Fibroblast of villous mesenchyme (primary cell): ENCODE data around the gene ADGRD1. TPM values are rescaled to one million over a fixed set of nuclear protein-coding genes. Genes with fewer than 3 reads are reported as not detected.
"Not testable (repeated sequence)": the region's sequence is repeated elsewhere in the genome, so short reads cannot be mapped to it uniquely, and the experiment has no call there.

Source experiments
- DNase-seq: peaks from one replicate; pipeline ENCODE4 v3.0.0-alpha.2; 2010; ENCODE audit warnings: low read depth
- H3K4me3 ChIP-seq: 2 replicates; pipeline ENCODE4 v1.5.1; 2011; ENCODE audit warnings: low read depth, mild to moderate bottlenecking, low read length
- total RNA-seq: library from RNA; depleted of rRNA; stranded (reverse); fragments of >200 nt; gene quantifications from 2 replicates; pipeline ENCODE4 v1.2.3, GENCODE V29; 2012
- TF ChIP-seq, protein P1 (sequence below): IDR thresholded peaks from 2 replicates; pipeline ENCODE4 v1.5.1; 2012; ENCODE audit warnings: low read depth, mild to moderate bottlenecking, low read length; ENCODE audit not compliant: insufficient read depth

The ADGRD1 gene
- total RNA-seq, 1 donor = under 0.01 TPM

DNA sequence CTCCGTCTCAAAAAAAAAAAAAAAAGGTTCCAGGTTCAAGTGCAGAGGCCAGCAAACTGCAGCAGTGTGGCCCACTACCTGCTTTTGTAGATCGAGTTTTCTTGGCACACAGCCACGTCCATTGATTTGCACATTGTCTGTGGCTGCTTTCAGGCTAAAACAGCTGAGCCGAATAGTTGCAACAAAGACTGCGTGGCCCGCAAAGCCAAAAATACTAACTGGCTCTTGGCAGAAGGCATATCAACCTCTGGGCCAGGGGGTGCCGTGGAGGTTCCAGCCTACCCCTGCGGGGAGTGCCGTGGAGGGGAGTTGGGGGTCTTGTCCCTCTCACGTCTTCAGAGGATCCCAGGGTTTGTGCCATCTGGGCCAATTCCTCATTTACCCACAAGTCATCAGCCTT, 170.1 kb downstream of the ADGRD1 start:
- DNase-seq = no peak
- no peak overlapping the region for H3K4me3 ChIP-seq
- TF ChIP-seq, protein P1, sequence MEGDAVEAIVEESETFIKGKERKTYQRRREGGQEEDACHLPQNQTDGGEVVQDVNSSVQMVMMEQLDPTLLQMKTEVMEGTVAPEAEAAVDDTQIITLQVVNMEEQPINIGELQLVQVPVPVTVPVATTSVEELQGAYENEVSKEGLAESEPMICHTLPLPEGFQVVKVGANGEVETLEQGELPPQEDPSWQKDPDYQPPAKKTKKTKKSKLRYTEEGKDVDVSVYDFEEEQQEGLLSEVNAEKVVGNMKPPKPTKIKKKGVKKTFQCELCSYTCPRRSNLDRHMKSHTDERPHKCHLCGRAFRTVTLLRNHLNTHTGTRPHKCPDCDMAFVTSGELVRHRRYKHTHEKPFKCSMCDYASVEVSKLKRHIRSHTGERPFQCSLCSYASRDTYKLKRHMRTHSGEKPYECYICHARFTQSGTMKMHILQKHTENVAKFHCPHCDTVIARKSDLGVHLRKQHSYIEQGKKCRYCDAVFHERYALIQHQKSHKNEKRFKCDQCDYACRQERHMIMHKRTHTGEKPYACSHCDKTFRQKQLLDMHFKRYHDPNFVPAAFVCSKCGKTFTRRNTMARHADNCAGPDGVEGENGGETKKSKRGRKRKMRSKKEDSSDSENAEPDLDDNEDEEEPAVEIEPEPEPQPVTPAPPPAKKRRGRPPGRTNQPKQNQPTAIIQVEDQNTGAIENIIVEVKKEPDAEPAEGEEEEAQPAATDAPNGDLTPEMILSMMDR = no peak

DNA sequence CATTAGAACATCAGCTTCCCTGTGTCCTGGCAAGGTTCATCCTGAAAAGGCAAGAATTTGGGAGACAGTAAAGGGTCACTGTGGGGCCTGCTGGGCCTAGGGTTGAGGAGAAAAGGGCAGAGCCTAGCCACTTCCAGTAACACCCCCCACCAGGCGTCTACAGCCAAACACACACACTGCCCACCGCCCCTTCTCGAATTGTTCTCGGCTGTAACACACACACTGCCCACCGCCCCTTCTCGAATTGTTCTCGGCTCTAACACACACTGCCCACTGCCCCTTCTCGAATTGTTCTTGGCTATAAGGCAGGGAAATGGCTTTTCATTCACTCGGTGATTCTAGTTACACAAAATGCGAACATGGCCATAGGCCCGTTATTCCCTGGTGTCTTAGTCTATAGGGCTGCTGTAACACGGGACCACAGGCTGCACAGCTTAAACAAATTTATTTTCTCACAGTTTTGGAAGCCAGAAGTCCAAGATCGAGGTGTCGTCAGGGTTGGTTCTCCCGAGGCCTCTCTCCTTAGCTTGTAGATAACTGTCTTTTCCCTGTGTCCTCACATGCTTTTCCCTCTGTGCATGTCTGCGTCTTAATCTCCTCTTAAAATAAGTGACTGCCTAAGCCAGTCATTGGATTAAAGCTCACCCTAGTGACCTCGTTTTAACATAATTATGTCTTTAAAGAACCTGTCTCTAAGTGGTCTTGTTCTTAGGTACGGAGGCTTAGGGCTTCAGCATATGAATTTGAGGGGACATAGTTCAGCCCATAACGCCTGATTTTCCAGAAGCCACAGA, 171.0 kb downstream of the ADGRD1 start:
- TF ChIP-seq, protein P1 = no peak
- H3K4me3 ChIP-seq = no peak overlapping the region
- DNase-seq = no peak

DNA sequence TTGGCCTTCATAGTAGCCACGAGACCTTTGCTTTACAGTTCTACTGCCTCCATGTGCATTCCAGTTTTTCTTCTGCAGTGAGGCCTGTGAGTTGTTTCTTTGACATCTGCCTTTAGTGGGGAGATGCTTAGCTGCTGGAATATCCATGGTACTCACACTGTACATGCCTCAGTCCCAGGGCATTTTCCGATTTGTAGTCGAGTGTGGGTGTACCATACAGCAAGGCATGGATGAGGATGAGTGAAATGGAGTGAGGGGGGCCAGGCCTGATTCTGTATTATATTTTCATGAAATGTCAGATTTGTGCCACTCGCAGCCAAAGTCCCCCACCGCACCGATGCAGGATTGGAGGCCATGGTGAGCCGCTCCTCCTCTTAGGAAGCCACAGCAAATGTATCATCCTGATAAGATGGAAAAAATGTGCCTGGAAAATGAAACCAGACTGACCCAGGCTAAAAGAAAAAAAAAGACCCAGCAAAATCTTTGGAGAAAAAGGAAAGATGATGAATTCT, 173.0 kb downstream of the ADGRD1 start:
- TF ChIP-seq, protein P1 = no peak
- DNase-seq = no peak
- no peak overlapping the region for H3K4me3 ChIP-seq

DNA sequence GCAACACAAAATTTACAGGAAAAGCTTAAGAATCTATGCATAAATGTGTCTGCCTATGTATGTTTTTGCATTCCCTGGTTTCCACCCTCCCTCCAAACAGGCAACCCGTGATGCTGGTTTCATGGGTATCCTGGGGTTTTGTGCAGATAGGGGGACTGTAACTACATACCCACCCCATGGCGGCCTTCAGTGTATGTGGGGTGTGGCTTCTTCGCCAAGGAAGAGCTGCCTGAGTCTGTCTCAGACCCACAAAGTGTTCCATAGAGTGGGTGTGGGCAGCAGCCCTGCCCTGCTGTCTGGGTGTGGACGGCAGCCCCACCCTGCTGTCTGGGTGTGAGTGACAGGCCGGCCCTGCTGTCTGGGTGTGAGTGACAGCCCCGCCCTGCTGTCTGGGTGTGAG, 174.8 kb downstream of the ADGRD1 start:
- no peak overlapping the region for H3K4me3 ChIP-seq
- TF ChIP-seq, protein P1 = no peak
- DNase-seq = no peak

DNA sequence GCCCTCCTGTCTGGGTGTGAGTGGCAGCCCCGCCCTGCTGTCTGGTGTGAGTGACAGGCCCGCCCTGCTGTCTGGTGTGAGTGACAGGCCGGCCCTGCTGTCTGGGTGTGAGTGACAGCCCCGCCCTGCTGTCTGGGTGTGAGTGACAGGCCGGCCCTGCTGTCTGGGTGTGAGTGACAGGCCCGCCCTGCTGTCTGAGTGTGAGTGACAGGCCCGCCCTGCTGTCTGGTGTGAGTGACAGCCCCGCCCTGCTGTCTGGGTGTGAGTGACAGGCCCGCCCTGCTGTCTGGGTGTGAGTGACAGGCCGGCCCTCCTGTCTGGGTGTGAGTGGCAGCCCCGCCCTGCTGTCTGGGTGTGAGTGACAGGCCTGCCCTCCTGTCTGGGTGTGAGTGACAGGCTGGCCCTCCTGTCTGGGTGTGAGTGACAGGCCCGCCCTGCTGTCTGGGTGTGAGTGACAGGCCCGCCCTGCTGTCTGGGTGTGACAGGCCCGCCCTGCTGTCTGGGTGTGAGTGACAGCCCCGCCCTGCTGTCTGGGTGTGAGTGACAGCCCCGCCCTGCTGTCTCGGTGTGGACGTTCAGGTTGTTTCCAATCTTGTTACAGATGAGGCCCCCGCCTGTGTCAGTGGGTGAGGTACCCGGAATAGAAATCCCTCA, 175.4 kb downstream of the ADGRD1 start:
- H3K4me3 ChIP-seq = not testable (repeated sequence)

DNA sequence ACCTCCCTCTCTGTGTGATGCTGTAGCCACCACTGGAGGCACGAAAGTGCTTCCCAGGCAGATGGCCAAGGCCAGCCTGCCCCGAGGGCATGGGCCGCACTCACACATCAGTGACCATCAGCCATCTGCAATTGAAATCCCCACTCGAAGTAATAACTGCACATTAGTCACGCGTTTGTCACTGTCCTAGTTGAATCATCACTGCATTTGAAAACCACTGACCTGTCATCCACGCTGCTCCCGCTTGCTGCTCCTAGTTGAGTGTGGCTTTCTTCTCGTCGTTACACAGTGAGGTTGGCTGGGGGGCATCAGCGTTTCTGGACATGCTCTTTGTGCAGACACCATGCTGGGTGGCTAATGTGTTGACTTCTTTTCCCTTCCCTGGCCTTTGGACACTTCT, 176.1 kb downstream of the ADGRD1 start:
- TF ChIP-seq, protein P1 = no peak
- no peak for DNase-seq
- H3K4me3 ChIP-seq = no peak overlapping the region

More for the DNA sequence above, 175.4 kb downstream of the ADGRD1 start:
- DNase-seq = not testable (repeated sequence)

DNA sequence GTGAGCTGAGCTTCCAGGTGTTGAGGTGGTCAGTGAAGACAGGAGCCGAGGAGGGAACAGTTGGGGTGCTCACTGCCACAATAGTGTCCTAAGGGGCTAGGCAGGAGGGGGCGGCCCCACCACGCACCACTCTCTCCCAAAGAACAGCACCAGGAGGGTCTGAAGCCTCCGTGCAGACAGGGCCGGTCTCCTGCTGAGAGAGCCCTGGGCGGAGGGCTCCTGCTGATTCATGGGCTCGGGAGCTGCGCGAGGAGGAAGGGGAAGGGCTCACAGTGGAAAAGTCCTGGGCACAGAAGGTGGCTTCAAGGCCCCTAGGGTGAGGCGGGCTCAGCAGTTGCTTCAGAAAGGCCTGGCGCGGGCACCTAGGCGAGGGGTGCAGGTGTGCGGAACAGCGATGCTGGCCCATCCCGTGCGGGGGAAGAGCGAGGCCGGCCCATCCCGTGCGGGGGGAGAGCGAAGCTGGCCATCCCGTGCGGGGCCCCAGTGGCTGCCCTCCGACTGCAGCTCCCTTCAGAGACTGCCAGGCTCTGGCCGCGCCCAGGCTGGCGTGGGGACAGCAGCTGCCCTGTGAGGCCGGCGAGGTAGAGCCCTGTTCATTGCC, 176.7 kb downstream of the ADGRD1 start:
- no peak overlapping the region for H3K4me3 ChIP-seq
- TF ChIP-seq, protein P1 = no peak
- DNase-seq = no peak
